ENCODE measurements around the gene SLC25A11.

GRCh38 chr17:4928881-4929280 is 11.0 kb downstream of the SLC25A11 start:
- TF ChIP-seq EP300 (IDR thresholded peaks at IDR 0.05; ENCODE audit: borderline replicate concordance in 1 of 2, low read depth in 1 of 2, low read length in 1 of 2) (no peak), JUND (IDR thresholded peaks at IDR 0.05) (no peak), EZH2phosphoT487 (IDR thresholded peaks at IDR 0.05; ENCODE audit: borderline replicate concordance, low read depth) (no peak), TAF1 (IDR thresholded peaks at IDR 0.05; ENCODE audit: borderline replicate concordance, low read depth, low read length) (no peak)
